HCT116 (cell line): ENCODE measurements around the gene IL17RD. TPM values are rescaled to one million over a fixed set of nuclear protein-coding genes. Genes with fewer than 3 reads are reported as not detected.

Source experiments
- ATAC-seq: fragments of 200-7000 bp; cut with Tn5 transposase; 2 replicates; pipeline ENCODE4 v1.9.1; 2020; ENCODE audit warnings: mild to moderate bottlenecking, moderate library complexity
- BruUV-seq: library from RNA; stranded (reverse); fragments of 400-500 nt; replicated peaks from 2 replicates; lab custom pipeline; 2021; lab: Mats Ljungman, UMichigan
- CTCF ChIA-PET: fragments of 300-600 bp; sonication (Branson Sonifier 250); formaldehyde crosslinking; loops from one replicate; lab custom pipeline; 2021; ENCODE audit warnings: antibody characterized with exemption; lab: Charles Lee
- POLR2A ChIA-PET: fragments of 300-600, 350-600 bp; sonication (Branson Sonifier 250); formaldehyde crosslinking; loops from one replicate; lab custom pipeline; 2021; ENCODE audit warnings: antibody characterized with exemption; lab: Charles Lee
- RAD21 ChIA-PET, 2 experiments: fragments of 300-600 bp; sonication (Branson Sonifier 250); formaldehyde crosslinking; loops; one replicate each; lab custom pipeline; 2023; ENCODE audit warnings: low total read pairs in 2 of 2; ENCODE audit not compliant: uncharacterized antibody in 2 of 2, unreplicated experiment in 2 of 2, low non-redundant PET in 1 of 2; lab: Charles Lee
- DNase-seq: peaks from one replicate; pipeline ENCODE4 v3.0.0-alpha.2; 2010; ENCODE audit warnings: low read depth, low spot score
- H2AFZ ChIP-seq: fragments of 200-600 bp; shearing (Covaris generic), sonication (generic); 2 replicates; pipeline ENCODE4 v1.6.1; 2017; ENCODE audit warnings: low read depth, mixed run types, mixed read lengths, antibody characterized with exemption, low read length; ENCODE audit not compliant: poor library complexity, severe bottlenecking
- H3K27ac ChIP-seq: 2 replicates; pipeline ENCODE4 v1.5.1; 2012; ENCODE audit warnings: low read depth, low read length
- H3K27me3 ChIP-seq: fragments of 200-600 bp; sonication (generic); 2 replicates; pipeline ENCODE4 v1.6.1; 2016; ENCODE audit warnings: mixed run types, low read length, mixed read lengths; ENCODE audit not compliant: insufficient read depth
- H3K36me3 ChIP-seq, 2 experiments: fragments of 200-500 bp in 1 of 2; fragments of 200-600 bp in 1 of 2; sonication (Bioruptor generic) in 1 of 2; sonication (generic) in 1 of 2; 2 replicates each; pipeline versions ENCODE4 v1.5.1 to v1.6.1; 2014 to 2016; ENCODE audit warnings: low read length in 2 of 2, inconsistent platforms in 1 of 2, mixed read lengths in 1 of 2, mixed run types in 1 of 2; ENCODE audit not compliant: insufficient read depth in 2 of 2, control insufficient read depth in 1 of 2
- H3K4me1 ChIP-seq, 2 experiments: fragments of 200-600 bp in 1 of 2; sonication (generic) in 1 of 2; 2 replicates each; pipeline versions ENCODE4 v1.5.1 to v1.6.1; 2012 to 2017; ENCODE audit warnings: low read length in 2 of 2, inconsistent platforms in 1 of 2, mild to moderate bottlenecking in 1 of 2, mixed read lengths in 1 of 2, mixed run types in 1 of 2, moderate library complexity in 1 of 2; ENCODE audit not compliant: insufficient read depth in 2 of 2, control insufficient read depth in 1 of 2
- H3K4me2 ChIP-seq: fragments of 200-600 bp; sonication (generic); 2 replicates; pipeline ENCODE4 v1.6.1; 2017; ENCODE audit warnings: mixed run types, low read length, mixed read lengths
- H3K4me3 ChIP-seq, 2 experiments: fragments of 200-600 bp in 1 of 2; sonication (generic) in 1 of 2; replicated peaks in 1 of 2; 2 replicates each; pipeline ENCODE4 v1.5.1; 2011 to 2016; ENCODE audit warnings: low read length in 2 of 2, control low read depth in 1 of 2, low read depth in 1 of 2, mild to moderate bottlenecking in 1 of 2, mixed read lengths in 1 of 2, mixed run types in 1 of 2
- H3K79me2 ChIP-seq: fragments of 200-600 bp; sonication (generic); 2 replicates; pipeline ENCODE4 v1.6.1; 2017; ENCODE audit warnings: mild to moderate bottlenecking, mixed run types, low read length, moderate library complexity, mixed read lengths; ENCODE audit not compliant: insufficient read depth
- H3K9ac ChIP-seq: fragments of 200-600 bp; sonication (generic); 2 replicates; pipeline ENCODE4 v1.6.1; 2016; ENCODE audit warnings: low read length, mixed read lengths
- H3K9me2 ChIP-seq: fragments of 200-600 bp; sonication (generic), shearing (Covaris generic); 2 replicates; pipeline ENCODE4 v1.6.1; 2017; ENCODE audit warnings: mixed run types, mild to moderate bottlenecking, moderate library complexity; ENCODE audit not compliant: insufficient read depth
- H3K9me3 ChIP-seq, 2 experiments: fragments of 200-500 bp in 1 of 2; fragments of 200-600 bp in 1 of 2; sonication (Bioruptor generic) in 1 of 2; sonication (generic) in 1 of 2; 2 replicates each; pipeline ENCODE4 v1.6.1; 2014 to 2017; ENCODE audit warnings: low read length in 2 of 2, mixed read lengths in 2 of 2, inconsistent platforms in 1 of 2, low read depth in 1 of 2, mild to moderate bottlenecking in 1 of 2, mixed run types in 1 of 2, moderate library complexity in 1 of 2; ENCODE audit not compliant: control insufficient read depth in 1 of 2, insufficient read depth in 1 of 2
- H4K20me1 ChIP-seq: fragments of 200-600 bp; sonication (generic), shearing (Covaris generic); 2 replicates; pipeline ENCODE4 v1.6.1; 2017; ENCODE audit warnings: mixed run types, mild to moderate bottlenecking, moderate library complexity; ENCODE audit not compliant: insufficient read depth
- ATF3 ChIP-seq: IDR thresholded peaks from 2 replicates; pipeline ENCODE4 v1.6.1; 2012
- CEBPB ChIP-seq: IDR thresholded peaks from 2 replicates; pipeline ENCODE4 v1.6.1; 2012; ENCODE audit warnings: low read depth
- EGR1 ChIP-seq: IDR thresholded peaks from 2 replicates; pipeline ENCODE4 v1.6.1; 2012; ENCODE audit warnings: low read depth
- ELF1 ChIP-seq: IDR thresholded peaks from 2 replicates; pipeline ENCODE4 v1.6.1; 2012; ENCODE audit warnings: low read depth, borderline replicate concordance
- EZH2 ChIP-seq: fragments of 200-600 bp; sonication (generic); IDR thresholded peaks from 2 replicates; pipeline ENCODE4 v1.6.1; 2017; ENCODE audit warnings: antibody characterized with exemption, mixed run types
- EZH2phosphoT487 ChIP-seq: fragments of 200-600 bp; IDR thresholded peaks from 2 replicates; pipeline ENCODE4 v1.6.1; 2018; ENCODE audit warnings: antibody characterized with exemption, borderline replicate concordance
- JUND ChIP-seq: IDR thresholded peaks from 2 replicates; pipeline ENCODE4 v1.6.1; 2012
- POLR2A ChIP-seq: IDR thresholded peaks from 2 replicates; pipeline ENCODE4 v1.7.0; 2011; ENCODE audit warnings: borderline replicate concordance; ENCODE audit not compliant: insufficient read depth, insufficient read length; ENCODE audit errors: extremely low read depth
- POLR2AphosphoS5 ChIP-seq: IDR thresholded peaks from 2 replicates; pipeline ENCODE4 v1.6.1; 2011; ENCODE audit warnings: mild to moderate bottlenecking, low read depth, low read length, moderate library complexity
- RAD21 ChIP-seq: IDR thresholded peaks from 2 replicates; pipeline ENCODE4 v1.6.1; 2012; ENCODE audit warnings: low read depth, mild to moderate bottlenecking
- SIN3A ChIP-seq: IDR thresholded peaks from 2 replicates; pipeline ENCODE4 v1.6.1; 2012; ENCODE audit warnings: low read depth
- SP1 ChIP-seq: IDR thresholded peaks from 2 replicates; pipeline ENCODE4 v1.6.1; 2012; ENCODE audit warnings: low read depth
- YY1 ChIP-seq: IDR thresholded peaks from 2 replicates; pipeline ENCODE4 v1.6.1; 2011; ENCODE audit warnings: low read length, low read depth, moderate library complexity, mild to moderate bottlenecking; ENCODE audit not compliant: insufficient replicate concordance; ENCODE audit errors: extremely low read depth
- ZFX ChIP-seq: fragments of 450-650 bp; IDR thresholded peaks from 2 replicates; pipeline ENCODE4 v1.6.1; 2017
- intact Hi-C: fragments of 100-400 bp; cut with micrococcal nuclease; formaldehyde crosslinking; loops from 2 replicates; pipeline ENCODE4 v1.10.0; 2022
- total RNA-seq: library from RNA; stranded (reverse); gene quantifications from one replicate; pipeline ENCODE4 v1.2.1, GENCODE V29; 2021; ENCODE audit not compliant: unreplicated experiment
- TF ChIP-seq, protein P1 (sequence below): IDR thresholded peaks from 2 replicates; pipeline ENCODE4 v1.6.1; 2012; ENCODE audit warnings: low read depth
- TF ChIP-seq, protein P2 (sequence below): IDR thresholded peaks from 2 replicates; pipeline ENCODE4 v1.6.1; 2012

Gene IL17RD
- total RNA-seq, 1 experiment from 2014 or later, result 12.3 TPM

- no peak overlapping the region for H3K4me3 ChIP-seq
- RAD21 ChIA-PET, result interaction anchor here in 1 of 2 experiments (0.7 kb wide), 1 partner anchor 419 kb away, joined by 3 read pairs; no protein-coding TSS in a partner anchor
- H3K79me2 ChIP-seq, result no peaks in the 10 kb centered on the region
- H3K27ac ChIP-seq, result no peak overlapping the region
- H4K20me1 ChIP-seq, result no peaks in the 10 kb centered on the region
- TF ChIP-seq SIN3A, result no peak
- no peak for TF ChIP-seq ZFX
- TF ChIP-seq, protein P1, sequence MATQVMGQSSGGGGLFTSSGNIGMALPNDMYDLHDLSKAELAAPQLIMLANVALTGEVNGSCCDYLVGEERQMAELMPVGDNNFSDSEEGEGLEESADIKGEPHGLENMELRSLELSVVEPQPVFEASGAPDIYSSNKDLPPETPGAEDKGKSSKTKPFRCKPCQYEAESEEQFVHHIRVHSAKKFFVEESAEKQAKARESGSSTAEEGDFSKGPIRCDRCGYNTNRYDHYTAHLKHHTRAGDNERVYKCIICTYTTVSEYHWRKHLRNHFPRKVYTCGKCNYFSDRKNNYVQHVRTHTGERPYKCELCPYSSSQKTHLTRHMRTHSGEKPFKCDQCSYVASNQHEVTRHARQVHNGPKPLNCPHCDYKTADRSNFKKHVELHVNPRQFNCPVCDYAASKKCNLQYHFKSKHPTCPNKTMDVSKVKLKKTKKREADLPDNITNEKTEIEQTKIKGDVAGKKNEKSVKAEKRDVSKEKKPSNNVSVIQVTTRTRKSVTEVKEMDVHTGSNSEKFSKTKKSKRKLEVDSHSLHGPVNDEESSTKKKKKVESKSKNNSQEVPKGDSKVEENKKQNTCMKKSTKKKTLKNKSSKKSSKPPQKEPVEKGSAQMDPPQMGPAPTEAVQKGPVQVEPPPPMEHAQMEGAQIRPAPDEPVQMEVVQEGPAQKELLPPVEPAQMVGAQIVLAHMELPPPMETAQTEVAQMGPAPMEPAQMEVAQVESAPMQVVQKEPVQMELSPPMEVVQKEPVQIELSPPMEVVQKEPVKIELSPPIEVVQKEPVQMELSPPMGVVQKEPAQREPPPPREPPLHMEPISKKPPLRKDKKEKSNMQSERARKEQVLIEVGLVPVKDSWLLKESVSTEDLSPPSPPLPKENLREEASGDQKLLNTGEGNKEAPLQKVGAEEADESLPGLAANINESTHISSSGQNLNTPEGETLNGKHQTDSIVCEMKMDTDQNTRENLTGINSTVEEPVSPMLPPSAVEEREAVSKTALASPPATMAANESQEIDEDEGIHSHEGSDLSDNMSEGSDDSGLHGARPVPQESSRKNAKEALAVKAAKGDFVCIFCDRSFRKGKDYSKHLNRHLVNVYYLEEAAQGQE, result no peak
- no peak for TF ChIP-seq EZH2
- TF ChIP-seq EGR1, result no peak
- TF ChIP-seq, protein P2, sequence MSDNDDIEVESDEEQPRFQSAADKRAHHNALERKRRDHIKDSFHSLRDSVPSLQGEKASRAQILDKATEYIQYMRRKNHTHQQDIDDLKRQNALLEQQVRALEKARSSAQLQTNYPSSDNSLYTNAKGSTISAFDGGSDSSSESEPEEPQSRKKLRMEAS, result no peak
- TF ChIP-seq YY1, result no peak
- no peak for TF ChIP-seq CEBPB
- no peak for TF ChIP-seq ATF3
- TF ChIP-seq POLR2A, result no peak
- TF ChIP-seq EZH2phosphoT487, result no peak
- no peak for TF ChIP-seq RAD21
- no peak for TF ChIP-seq ELF1
- TF ChIP-seq POLR2AphosphoS5, result no peak
- TF ChIP-seq JUND, result no peak
- no peak for TF ChIP-seq SP1
- TF ChIP-seq, all 23 proteins: peak for 0
- ChIA-PET CTCF (interaction anchor here (0.7 kb wide), 1 partner anchor 1103 kb away, joined by 4 read pairs; no protein-coding TSS in a partner anchor), POLR2A (no interaction called here)
- H2AFZ ChIP-seq, result no peak overlapping the region
- H3K4me1 ChIP-seq, result peaks cover 0 to 5% of the 10 kb centered on the region in 2 experiments; a peak in 1 of 4 replicates
- no peaks in the 10 kb centered on the region for H3K9me2 ChIP-seq
- no peak overlapping the region for H3K9ac ChIP-seq
- no TSS peak for BruUV-seq
- no peak overlapping the region for H3K4me2 ChIP-seq
- no peak for ATAC-seq
- DNase-seq, result no peak
- H3K36me3 ChIP-seq, result no peaks in the 10 kb centered on the region
- no peaks in the 10 kb centered on the region for H3K27me3 ChIP-seq
- no peaks in the 10 kb centered on the region for H3K9me3 ChIP-seq
- intact Hi-C loops, result no loop called here
Observed at GRCh38 chr3:57116501-57116900, 48.7 kb downstream of the IL17RD start.
